Endothelial cell of umbilical vein (primary cell): ENCODE measurements around the gene SKOR2. TPM values are rescaled to one million over a fixed set of nuclear protein-coding genes. Genes with fewer than 3 reads are reported as not detected.

ENCODE experiments used
- BruUV-seq: library from RNA; stranded (reverse); fragments of 400-500 nt; replicated peaks from 2 replicates; lab custom pipeline; 2021; lab: Mats Ljungman, UMichigan
- CTCF ChIA-PET: fragments of 300-600, 350-600 bp; sonication (Branson Sonifier 250); formaldehyde crosslinking; loops from one replicate; lab custom pipeline; 2021; ENCODE audit warnings: antibody characterized with exemption, inconsistent platforms; lab: Charles Lee
- POLR2A ChIA-PET: fragments of 300-600, 350-600 bp; sonication (Branson Sonifier 250); formaldehyde crosslinking; loops from one replicate; lab custom pipeline; 2021; ENCODE audit warnings: antibody characterized with exemption, inconsistent platforms; lab: Charles Lee
- DNase-seq: peaks from one replicate; pipeline ENCODE4 v3.0.0-alpha.2; 2011; ENCODE audit warnings: low read depth, low spot score
- FAIRE-seq: peaks from 2 replicates; lab custom pipeline; 2011; peaks lifted over from hg19 to GRCh38; lab: Jason Lieb, UNC
- H2AFZ ChIP-seq: 2 replicates; pipeline ENCODE4 v1.6.0; 2012; ENCODE audit warnings: low read depth, low read length, control low read depth, inconsistent platforms
- H3K27ac ChIP-seq: 2 replicates; pipeline ENCODE4 v1.5.1; 2011; ENCODE audit warnings: low read depth, mild to moderate bottlenecking, control low read depth, low read length, moderate library complexity; ENCODE audit not compliant: insufficient read depth
- H3K27me3 ChIP-seq, 2 experiments: 2 replicates each; pipeline versions ENCODE4 v1.6.0 to v1.6.1; 2011; ENCODE audit warnings: low read length in 2 of 2, mixed read lengths in 1 of 2; ENCODE audit not compliant: control insufficient read depth in 2 of 2, insufficient read depth in 2 of 2
- H3K36me3 ChIP-seq, 2 experiments: 2 replicates in 1 of 2; 3 replicates in 1 of 2; pipeline ENCODE4 v1.5.1; 2011; ENCODE audit warnings: low read length in 2 of 2, mild to moderate bottlenecking in 1 of 2, moderate library complexity in 1 of 2; ENCODE audit not compliant: control insufficient read depth in 2 of 2, insufficient read depth in 2 of 2; ENCODE audit errors: extremely low read depth in 1 of 2
- H3K4me1 ChIP-seq: 3 replicates; pipeline ENCODE4 v1.5.1; 2011; ENCODE audit warnings: mild to moderate bottlenecking, low read length; ENCODE audit not compliant: control insufficient read depth, insufficient read depth; ENCODE audit errors: extremely low read depth
- H3K4me2 ChIP-seq: 2 replicates; pipeline ENCODE4 v1.6.1; 2011; ENCODE audit warnings: low read length, control low read depth, mixed read lengths; ENCODE audit not compliant: insufficient read depth
- H3K4me3 ChIP-seq, 3 experiments: fragments of 200-600 bp in 1 of 3; sonication (generic), shearing (Covaris generic) in 1 of 3; replicated peaks in 1 of 3; 2 replicates each; pipeline ENCODE4 v1.5.1; 2011 to 2016; ENCODE audit warnings: control low read depth in 3 of 3, low read length in 3 of 3, mild to moderate bottlenecking in 2 of 3, inconsistent platforms in 1 of 3, low read depth in 1 of 3, moderate library complexity in 1 of 3; ENCODE audit not compliant: insufficient read depth in 1 of 3
- H3K79me2 ChIP-seq: 2 replicates; pipeline ENCODE4 v1.6.0; 2012; ENCODE audit warnings: low read length, inconsistent platforms; ENCODE audit not compliant: control insufficient read depth, insufficient read depth
- H3K9ac ChIP-seq: replicated peaks from 2 replicates; pipeline ENCODE3; 2011; ENCODE audit warnings: low read length, control low read depth; ENCODE audit not compliant: insufficient read depth; ENCODE audit errors: extremely low read depth
- H3K9me1 ChIP-seq: replicated peaks from 3 replicates; pipeline ENCODE4 v1.6.0; 2011; ENCODE audit warnings: mild to moderate bottlenecking, low read length; ENCODE audit not compliant: control insufficient read depth, insufficient read depth; ENCODE audit errors: extremely low read depth
- H3K9me3 ChIP-seq: replicated peaks from 2 replicates; pipeline ENCODE4 v1.5.1; 2012; ENCODE audit warnings: low read length, inconsistent platforms; ENCODE audit not compliant: control insufficient read depth, insufficient read depth
- H4K20me1 ChIP-seq: replicated peaks from 2 replicates; pipeline ENCODE3; 2011; ENCODE audit warnings: mild to moderate bottlenecking, low read length; ENCODE audit not compliant: control insufficient read depth, insufficient read depth; ENCODE audit errors: extremely low read depth
- EZH2 ChIP-seq: IDR thresholded peaks from 2 replicates; pipeline ENCODE4 v1.6.1; 2012; ENCODE audit warnings: borderline replicate concordance, low read depth, mild to moderate bottlenecking, moderate library complexity, low read length, inconsistent platforms; ENCODE audit not compliant: severe bottlenecking
- FOS ChIP-seq: IDR thresholded peaks from 2 replicates; pipeline ENCODE4 v1.6.1; 2011; ENCODE audit warnings: mild to moderate bottlenecking, low read length, moderate library complexity, borderline replicate concordance; ENCODE audit not compliant: insufficient read depth
- GATA2 ChIP-seq: IDR thresholded peaks from 2 replicates; pipeline ENCODE4 v1.7.0; 2011; ENCODE audit warnings: low read depth, mild to moderate bottlenecking, moderate library complexity, mixed read lengths, low read length; ENCODE audit not compliant: insufficient read length, insufficient read depth
- JUN ChIP-seq: IDR thresholded peaks from 2 replicates; pipeline ENCODE4 v1.6.1; 2011; ENCODE audit warnings: borderline replicate concordance, low read depth; ENCODE audit not compliant: insufficient read length, insufficient read depth
- MYC ChIP-seq: IDR thresholded peaks from one replicate; pipeline ENCODE4 v1.6.1; 2011; ENCODE audit warnings: mild to moderate bottlenecking, low read depth, low read length
- POLR2A ChIP-seq: IDR thresholded peaks from 2 replicates; pipeline ENCODE4 v1.6.1; 2012; ENCODE audit warnings: low read depth, mild to moderate bottlenecking, control low read depth, low read length
- POLR2AphosphoS5 ChIP-seq: IDR thresholded peaks from 2 replicates; pipeline ENCODE4 v1.6.1; 2012; ENCODE audit warnings: low read depth, mild to moderate bottlenecking, control low read depth, low read length, moderate library complexity; ENCODE audit not compliant: insufficient read depth
- dilution Hi-C: fragments of 300-500 bp; cut with MboI; formaldehyde crosslinking; loops from one replicate; pipeline ENCODE4 v1.15.0; 2019; ENCODE audit warnings: low sequenced_read_pairs; ENCODE audit not compliant: extremely low pct_ligation_motif_present
- intact Hi-C: fragments of 100-400 bp; cut with micrococcal nuclease; formaldehyde crosslinking; loops from one replicate; pipeline ENCODE4 v1.10.0; 2022
- polyA plus RNA-seq, 4 experiments: library from polyadenylated mRNA; depleted of rRNA in 3 of 4; stranded (reverse) in 3 of 4; unstranded in 1 of 4; fragments of >200 nt; gene quantifications; 2 replicates each; pipeline versions ENCODE4 v1.2.1 to v1.2.3, GENCODE V29; 2011 to 2012; ENCODE audit warnings: missing spikeins in 1 of 4
- total RNA-seq: library from RNA; stranded (reverse); gene quantifications from 2 replicates; pipeline ENCODE4 v1.2.3, GENCODE V29; 2021
- TF ChIP-seq, protein P1 (sequence below), 2 donors: IDR thresholded peaks; 1 replicate in 1 of 2; 2 replicates in 1 of 2; pipeline ENCODE4 v1.5.1; 2011; ENCODE audit warnings: low read length in 2 of 2, mild to moderate bottlenecking in 2 of 2, moderate library complexity in 2 of 2, control low read depth in 1 of 2, inconsistent platforms in 1 of 2, low read depth in 1 of 2; ENCODE audit not compliant: insufficient read depth in 1 of 2; ENCODE audit errors: extremely low read depth in 1 of 2
- TF ChIP-seq, protein P2 (sequence below): IDR thresholded peaks from 2 replicates; pipeline ENCODE4 v1.6.1; 2011; ENCODE audit not compliant: insufficient read depth, insufficient read length

The SKOR2 gene
- total and polyA plus RNA-seq, 2 donors (not counting 3 experiments of a cell fraction or from before 2014, with no cell fraction given) = not detected

GRCh38 chr18:47179520-47179919 lies 71.9 kb downstream of the SKOR2 start:
- FAIRE-seq = no peak

More at GRCh38 chr18:47179520-47179919, 71.9 kb downstream of the SKOR2 start:
- POLR2A ChIA-PET = no interaction called here
- dilution Hi-C loops = no loop called here
- Histone ChIP-seq H3K9me3 (no peaks in the 10 kb centered on the region), H3K4me1 (peaks cover 8% of the 10 kb centered on the region), H4K20me1 (no peaks in the 10 kb centered on the region), H3K9ac (no peak overlapping the region), H3K4me2 (no peak overlapping the region), H3K27me3 (peaks cover 3% of the 10 kb centered on the region in 2 experiments), H3K27ac (no peak overlapping the region), H3K36me3 (no peaks in the 10 kb centered on the region), H2AFZ (no peak overlapping the region), H3K79me2 (peaks cover 16% of the 10 kb centered on the region), H3K9me1 (peaks cover 4% of the 10 kb centered on the region), H3K4me3 (no peak overlapping the region)
- DNase-seq = no peak
- intact Hi-C loops = no loop called here
- no peak for TF ChIP-seq POLR2AphosphoS5
- TF ChIP-seq EZH2 = no peak
- TF ChIP-seq, protein P1, sequence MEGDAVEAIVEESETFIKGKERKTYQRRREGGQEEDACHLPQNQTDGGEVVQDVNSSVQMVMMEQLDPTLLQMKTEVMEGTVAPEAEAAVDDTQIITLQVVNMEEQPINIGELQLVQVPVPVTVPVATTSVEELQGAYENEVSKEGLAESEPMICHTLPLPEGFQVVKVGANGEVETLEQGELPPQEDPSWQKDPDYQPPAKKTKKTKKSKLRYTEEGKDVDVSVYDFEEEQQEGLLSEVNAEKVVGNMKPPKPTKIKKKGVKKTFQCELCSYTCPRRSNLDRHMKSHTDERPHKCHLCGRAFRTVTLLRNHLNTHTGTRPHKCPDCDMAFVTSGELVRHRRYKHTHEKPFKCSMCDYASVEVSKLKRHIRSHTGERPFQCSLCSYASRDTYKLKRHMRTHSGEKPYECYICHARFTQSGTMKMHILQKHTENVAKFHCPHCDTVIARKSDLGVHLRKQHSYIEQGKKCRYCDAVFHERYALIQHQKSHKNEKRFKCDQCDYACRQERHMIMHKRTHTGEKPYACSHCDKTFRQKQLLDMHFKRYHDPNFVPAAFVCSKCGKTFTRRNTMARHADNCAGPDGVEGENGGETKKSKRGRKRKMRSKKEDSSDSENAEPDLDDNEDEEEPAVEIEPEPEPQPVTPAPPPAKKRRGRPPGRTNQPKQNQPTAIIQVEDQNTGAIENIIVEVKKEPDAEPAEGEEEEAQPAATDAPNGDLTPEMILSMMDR (IDR thresholded peaks at IDR 0.05; ENCODE audit: extremely low read depth in 1 of 2, insufficient read depth in 1 of 2, low read depth in 1 of 2, low read length in 2 of 2) = no peak
- TF ChIP-seq, protein P2, sequence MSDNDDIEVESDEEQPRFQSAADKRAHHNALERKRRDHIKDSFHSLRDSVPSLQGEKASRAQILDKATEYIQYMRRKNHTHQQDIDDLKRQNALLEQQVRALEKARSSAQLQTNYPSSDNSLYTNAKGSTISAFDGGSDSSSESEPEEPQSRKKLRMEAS = no peak
- no peak for TF ChIP-seq GATA2
- no peak for TF ChIP-seq JUN
- TF ChIP-seq FOS = no peak
- TF ChIP-seq MYC = no peak
- no peak for TF ChIP-seq POLR2A
- CTCF ChIA-PET = interaction anchor here (1.6 kb wide), 1 partner anchor 25 kb away, joined by 4 read pairs; no protein-coding TSS in a partner anchor
- BruUV-seq = no TSS peak
